GM19035 (cell line): ENCODE measurements around the gene HSD17B2.

Experiments used
- ATAC-seq: cut with Tn5 transposase; IDR thresholded peaks from one replicate; pipeline ENCODE4 v1.9.1; 2021; ENCODE audit not compliant: unreplicated experiment

Gene HSD17B2

GRCh38 chr16:82017911-82018568, 17.0 kb upstream of the HSD17B2 start:
- ATAC-seq, result no peak

DNA sequence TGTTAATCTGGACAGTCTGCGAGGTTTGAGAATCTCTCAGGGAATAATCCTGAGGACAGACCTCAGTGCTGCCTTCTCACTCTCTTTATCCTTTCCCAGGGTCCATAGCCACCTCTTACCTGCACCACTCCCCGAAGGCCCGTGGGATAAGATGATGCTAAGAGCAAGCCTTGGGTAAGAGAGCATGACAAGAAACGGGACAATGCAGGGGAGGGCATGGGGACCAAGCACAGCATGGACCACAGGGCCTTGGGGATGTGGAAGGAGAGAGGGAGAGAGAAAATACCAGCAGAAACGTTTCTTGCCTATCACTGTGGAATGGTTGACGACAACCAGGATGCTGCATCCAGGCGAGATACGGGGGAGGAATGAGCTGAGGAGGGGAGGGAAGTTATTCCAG, 15.5 kb upstream of the HSD17B2 start:
- no peak for ATAC-seq

DNA sequence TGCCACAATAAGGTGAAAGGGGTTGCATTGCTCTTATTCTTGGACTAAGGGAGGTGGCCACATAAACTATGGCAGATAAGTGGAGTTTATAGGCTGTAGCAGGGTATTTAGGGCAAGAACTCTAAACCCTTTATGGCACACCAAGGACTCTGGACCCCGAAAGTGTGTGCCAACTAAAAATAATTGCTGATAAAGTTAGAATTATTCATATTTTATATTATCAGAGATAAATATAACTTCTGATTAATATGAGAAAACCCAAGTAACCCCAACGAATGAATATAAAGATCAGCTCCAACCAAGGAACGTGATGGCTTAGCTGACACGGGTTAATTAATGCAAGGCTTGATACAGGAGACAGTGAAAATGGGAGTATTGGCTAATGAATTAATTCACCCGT, 15.0 kb upstream of the HSD17B2 start:
- ATAC-seq, result no peak

DNA sequence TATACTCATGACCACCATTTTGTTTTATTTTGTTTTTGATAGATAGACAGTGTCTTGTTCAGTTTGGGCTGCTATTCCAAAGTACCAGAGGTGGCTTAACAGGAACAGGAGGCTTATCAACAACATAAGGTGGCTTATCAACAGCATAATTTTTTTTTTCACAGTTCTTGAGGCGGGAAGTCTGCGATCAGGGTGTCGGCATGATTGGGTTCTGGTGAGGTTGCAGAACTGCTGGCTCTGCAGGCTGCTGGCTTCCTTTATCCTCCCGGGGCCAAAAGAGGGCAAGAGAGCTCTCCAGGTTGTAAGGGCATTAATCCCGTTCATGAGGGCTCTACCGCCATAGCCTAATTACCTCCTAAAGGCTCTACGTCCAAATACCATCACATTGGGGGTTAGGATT, 11.8 kb upstream of the HSD17B2 start:
- no peak for ATAC-seq

GRCh38 chr16:82024316-82024715, 10.7 kb upstream of the HSD17B2 start:
- no peak for ATAC-seq

- no peak for ATAC-seq
Measured at GRCh38 chr16:82024883-82025282, 10.2 kb upstream of the HSD17B2 start.

- no peak for ATAC-seq
Measured at GRCh38 chr16:82027629-82028064, 7.4 kb upstream of the HSD17B2 start.

DNA sequence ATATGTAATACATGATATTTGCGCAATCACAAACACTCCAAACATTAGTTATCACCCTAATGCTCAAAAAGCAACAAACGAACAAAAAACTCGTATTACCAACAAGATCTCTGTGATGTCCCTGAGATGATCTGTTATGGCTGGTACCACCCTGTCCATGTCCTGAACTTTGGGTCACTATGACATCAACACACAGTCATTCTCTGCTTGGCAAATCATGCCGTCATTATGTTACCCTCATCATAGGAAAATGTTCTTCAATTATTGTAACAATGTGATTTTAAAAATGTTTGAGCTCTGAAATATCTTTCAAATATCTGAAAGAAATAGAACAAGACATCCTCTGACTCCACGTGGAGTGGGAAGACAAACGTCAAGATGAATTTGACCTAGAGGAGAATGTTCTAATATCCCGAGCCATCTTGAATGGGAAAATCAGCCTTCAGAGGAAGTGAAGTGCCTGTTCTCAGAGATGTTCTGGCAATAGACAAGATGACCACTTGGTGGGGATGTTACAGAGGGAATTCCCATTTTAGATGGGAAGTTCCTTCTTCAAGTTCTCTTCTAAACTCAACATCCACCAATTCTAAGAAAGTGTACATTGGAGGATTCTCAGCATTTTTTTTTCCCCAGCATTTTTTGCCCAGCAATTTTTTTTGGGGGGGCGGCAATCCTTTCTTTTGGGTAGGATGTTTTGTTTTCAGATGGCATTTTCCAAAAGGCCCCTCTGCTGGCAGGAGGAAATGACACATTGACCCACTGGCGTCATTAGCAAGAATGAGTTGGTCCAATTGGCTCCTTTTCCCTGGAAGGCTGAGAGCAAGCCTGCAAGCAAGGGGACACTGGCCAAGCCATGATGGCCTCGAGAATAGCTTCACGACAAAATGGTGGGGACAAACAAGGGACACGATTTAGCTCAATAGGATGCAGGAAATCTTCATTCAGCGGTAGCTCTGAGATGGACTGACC, 3.7 kb upstream of the HSD17B2 start:
- no peak for ATAC-seq

DNA sequence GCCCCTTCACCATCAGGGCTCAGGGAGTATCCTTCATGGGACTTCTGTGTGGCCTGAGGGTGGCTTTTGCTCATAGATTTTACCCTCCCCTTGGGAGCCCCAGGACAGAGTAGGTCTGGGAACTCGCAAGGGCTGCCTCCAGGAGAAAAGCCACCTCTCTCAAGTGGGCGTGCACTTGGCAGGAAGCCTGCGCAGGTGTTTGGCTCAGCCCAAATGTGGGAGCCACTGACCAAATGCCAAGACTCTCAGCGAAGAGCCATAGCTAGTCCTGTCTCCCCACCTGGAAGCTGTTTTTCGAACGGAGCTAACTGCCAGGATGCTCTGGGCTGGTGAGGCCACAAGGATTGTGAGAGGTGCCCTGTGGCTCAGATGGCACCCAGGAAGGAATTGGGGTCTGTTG, 2.0 kb upstream of the HSD17B2 start:
- no peak for ATAC-seq

GRCh38 chr16:82033683-82034300, 1.3 kb upstream of the HSD17B2 start:
- ATAC-seq, result no peak

DNA sequence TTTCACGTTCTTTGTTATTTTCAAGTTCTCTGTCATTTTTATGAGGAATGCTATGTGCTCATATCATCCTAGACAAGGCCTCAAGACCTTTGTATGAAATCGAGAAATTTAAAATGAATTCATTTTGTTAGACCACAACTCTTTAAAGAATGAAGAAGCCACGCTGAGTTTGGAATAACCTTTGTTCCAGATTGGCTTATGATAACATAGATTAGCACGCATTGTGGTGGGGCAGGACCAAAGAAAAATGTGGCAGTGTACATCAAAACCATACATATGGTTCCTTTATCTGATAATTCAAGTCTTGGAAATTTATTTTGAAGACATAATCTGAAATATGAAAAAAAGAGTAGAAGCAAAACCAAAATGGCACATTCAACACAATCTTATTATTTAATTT, 2.2 kb downstream of the HSD17B2 start:
- ATAC-seq, result no peak

DNA sequence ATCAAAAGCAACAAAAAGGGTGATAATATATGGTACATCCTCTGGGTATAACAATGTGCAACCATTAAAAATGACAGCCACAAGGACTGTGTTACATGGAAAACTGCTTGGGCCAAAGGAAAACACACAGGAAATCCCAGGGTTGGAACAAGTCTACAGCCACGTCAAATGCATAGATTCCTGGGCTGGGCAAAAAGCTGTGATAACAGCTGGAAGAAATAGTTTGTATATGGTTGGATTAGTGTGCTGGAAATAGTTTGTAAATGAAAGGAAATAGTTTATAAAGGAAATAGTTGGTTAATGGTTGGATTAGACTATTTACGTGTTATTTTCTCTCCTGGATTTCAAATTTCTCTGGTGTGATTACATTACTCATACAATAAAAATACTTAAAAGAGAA, 2.6 kb downstream of the HSD17B2 start:
- no peak for ATAC-seq

DNA sequence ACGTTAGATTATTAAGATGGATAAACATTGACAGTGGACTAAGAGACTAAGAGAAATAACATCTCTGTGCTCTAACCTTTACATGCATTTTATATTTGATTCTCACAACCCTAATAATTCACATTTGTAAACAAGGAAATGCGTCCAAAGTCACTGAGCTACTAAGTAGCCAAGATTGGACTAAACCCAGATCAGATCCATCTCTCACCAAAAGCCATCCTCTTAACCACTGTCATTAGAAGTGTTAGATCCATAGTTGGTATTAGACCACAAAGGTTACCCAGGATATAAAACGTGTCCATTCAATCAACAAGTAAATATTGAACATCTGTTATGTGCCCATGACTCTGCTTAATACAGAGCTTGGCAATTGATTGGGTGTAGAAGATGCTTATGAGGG, 5.2 kb downstream of the HSD17B2 start:
- ATAC-seq, result no peak

GRCh38 chr16:82041542-82041941, 6.5 kb downstream of the HSD17B2 start:
- ATAC-seq, result no peak

- ATAC-seq, result no peak
Measured at GRCh38 chr16:82042144-82042543, 7.1 kb downstream of the HSD17B2 start.

- ATAC-seq, result no peak
Measured at GRCh38 chr16:82042846-82043245, 7.8 kb downstream of the HSD17B2 start.

- no peak for ATAC-seq
Measured at GRCh38 chr16:82043680-82044584, 8.9 kb downstream of the HSD17B2 start.

- no peak for ATAC-seq
Measured at GRCh38 chr16:82044585-82044911, 9.5 kb downstream of the HSD17B2 start.

DNA sequence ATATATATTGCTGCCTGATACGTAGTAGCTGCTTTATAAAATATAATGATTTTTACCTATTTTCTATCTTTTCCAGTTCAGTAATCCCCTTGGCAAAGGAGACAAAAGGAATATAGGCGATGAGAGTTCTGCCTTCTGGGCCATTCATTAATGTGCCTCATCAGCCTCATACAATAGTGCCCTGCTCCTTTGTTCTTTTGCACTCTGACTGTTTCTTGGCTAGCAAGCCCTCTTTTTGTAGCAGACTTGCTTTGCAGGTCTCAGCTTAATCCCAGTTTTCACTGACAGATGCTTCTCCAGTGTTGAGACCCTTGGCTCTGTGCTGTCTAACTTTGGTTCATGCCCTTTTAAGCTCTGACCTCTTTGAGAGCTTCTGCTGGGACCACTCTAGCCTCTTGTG, 10.4 kb downstream of the HSD17B2 start:
- ATAC-seq, result no peak

GRCh38 chr16:82046541-82046940, 11.5 kb downstream of the HSD17B2 start:
- no peak for ATAC-seq

GRCh38 chr16:82046941-82047340, 11.9 kb downstream of the HSD17B2 start:
- ATAC-seq, result no peak
